Erythroblast (primary cell): Measurements from ENCODE around the gene TBCB.

Experiments
- GATA1 ChIP-seq: IDR thresholded peaks from 2 replicates; pipeline ENCODE4 v1.6.1; 2011; ENCODE audit warnings: low read depth, mild to moderate bottlenecking, control low read depth, low read length, moderate library complexity
- POLR2A ChIP-seq: IDR thresholded peaks from 2 replicates; pipeline ENCODE4 v1.6.1; 2011; ENCODE audit warnings: mild to moderate bottlenecking, low read length

- no peak for TF ChIP-seq POLR2A
- TF ChIP-seq GATA1 = no peak
These were observed 22.1 kb upstream of the TBCB start for GRCh38 chr19:36093146-36093662.
